SK-N-SH treated with all-trans-retinoic acid at 6 μM for 48 hours (cell line): ENCODE results near the gene AUTS2.
A peak's percentile ranks its signal among the peaks of the same experiment; 100 is the strongest.

Experiments used
- ATAC-seq: fragments of 200-7000 bp; cut with Tn5 transposase; 3 replicates; pipeline ENCODE4 v1.9.1; 2020; ENCODE audit warnings: mild to moderate bottlenecking, moderate library complexity
- CSDC2 ChIP-seq: fragments of 250-450 bp; sonication (Bioruptor Pico); IDR thresholded peaks from 2 replicates; pipeline ENCODE4 v1.5.0; 2020; ENCODE audit warnings: mild to moderate bottlenecking, moderate library complexity
- GLIS3 ChIP-seq: fragments of 250-450 bp; sonication (Bioruptor Pico); IDR thresholded peaks from 2 replicates; pipeline ENCODE4 v1.5.0; 2020; ENCODE audit warnings: mild to moderate bottlenecking, moderate library complexity
- ISL1 ChIP-seq: fragments of 250-450 bp; sonication (Bioruptor Pico); IDR thresholded peaks from 2 replicates; pipeline ENCODE4 v2.1.2; 2022; ENCODE audit warnings: mild to moderate bottlenecking, moderate library complexity
- OSR1 ChIP-seq: fragments of 250-450 bp; sonication (Bioruptor Pico); IDR thresholded peaks from 2 replicates; pipeline ENCODE4 v1.8.0; 2022; ENCODE audit warnings: moderate library complexity, mild to moderate bottlenecking, inconsistent platforms
- SNAI2 ChIP-seq: fragments of 250-450 bp; sonication (Bioruptor Pico); IDR thresholded peaks from 2 replicates; pipeline ENCODE4 v1.5.0; 2020; ENCODE audit warnings: mild to moderate bottlenecking, moderate library complexity
- TCF4 ChIP-seq: fragments of 250-450 bp; sonication (Bioruptor Pico); IDR thresholded peaks from 2 replicates; pipeline ENCODE4 v1.8.0; 2021; ENCODE audit warnings: mild to moderate bottlenecking, moderate library complexity, borderline replicate concordance
- TOX ChIP-seq: fragments of 250-450 bp; sonication (Bioruptor Pico); IDR thresholded peaks from 2 replicates; pipeline ENCODE4 v1.8.0; 2021; ENCODE audit warnings: mild to moderate bottlenecking, moderate library complexity, borderline replicate concordance
- ZC3H10 ChIP-seq: fragments of 250-450 bp; sonication (Bioruptor Pico); IDR thresholded peaks from 2 replicates; pipeline ENCODE4 v1.5.1; 2021; ENCODE audit warnings: mild to moderate bottlenecking, moderate library complexity
- ZFP3 ChIP-seq: fragments of 250-450 bp; sonication (Bioruptor Pico); IDR thresholded peaks from 2 replicates; pipeline ENCODE4 v1.5.0; 2020; ENCODE audit warnings: mild to moderate bottlenecking, moderate library complexity
- ZNF565 ChIP-seq: fragments of 450-650 bp; formaldehyde crosslinking; conservative IDR thresholded peaks from 2 replicates; pipeline ENCODE4 v1.5.0; 2020; ENCODE audit warnings: low read depth, mild to moderate bottlenecking, moderate library complexity
- ZNF70 ChIP-seq: fragments of 450-650 bp; formaldehyde crosslinking; IDR thresholded peaks from 2 replicates; pipeline ENCODE4 v1.5.0; 2020; ENCODE audit warnings: mild to moderate bottlenecking, moderate library complexity
- TF ChIP-seq, protein P1 (sequence below): fragments of 250-450 bp; sonication (Bioruptor Pico); IDR thresholded peaks from 2 replicates; pipeline ENCODE4 v1.5.1; 2020; ENCODE audit warnings: low read depth, mild to moderate bottlenecking, moderate library complexity
- TF ChIP-seq, protein P2 (sequence below): fragments of 250-450 bp; sonication (Bioruptor Pico); IDR thresholded peaks from 2 replicates; pipeline ENCODE4 v1.5.0; 2020; ENCODE audit warnings: mild to moderate bottlenecking, moderate library complexity
- TF ChIP-seq, protein P3 (sequence below): fragments of 250-450 bp; sonication (Bioruptor Pico); IDR thresholded peaks from 2 replicates; pipeline ENCODE4 v1.8.0; 2021; ENCODE audit warnings: low read depth, mild to moderate bottlenecking, moderate library complexity, borderline replicate concordance
- TF ChIP-seq, protein P4 (sequence below): fragments of 250-450 bp; sonication (Bioruptor Pico); IDR thresholded peaks from 2 replicates; pipeline ENCODE4 v1.5.1; 2021; ENCODE audit warnings: mild to moderate bottlenecking, moderate library complexity

AUTS2 gene

DNA sequence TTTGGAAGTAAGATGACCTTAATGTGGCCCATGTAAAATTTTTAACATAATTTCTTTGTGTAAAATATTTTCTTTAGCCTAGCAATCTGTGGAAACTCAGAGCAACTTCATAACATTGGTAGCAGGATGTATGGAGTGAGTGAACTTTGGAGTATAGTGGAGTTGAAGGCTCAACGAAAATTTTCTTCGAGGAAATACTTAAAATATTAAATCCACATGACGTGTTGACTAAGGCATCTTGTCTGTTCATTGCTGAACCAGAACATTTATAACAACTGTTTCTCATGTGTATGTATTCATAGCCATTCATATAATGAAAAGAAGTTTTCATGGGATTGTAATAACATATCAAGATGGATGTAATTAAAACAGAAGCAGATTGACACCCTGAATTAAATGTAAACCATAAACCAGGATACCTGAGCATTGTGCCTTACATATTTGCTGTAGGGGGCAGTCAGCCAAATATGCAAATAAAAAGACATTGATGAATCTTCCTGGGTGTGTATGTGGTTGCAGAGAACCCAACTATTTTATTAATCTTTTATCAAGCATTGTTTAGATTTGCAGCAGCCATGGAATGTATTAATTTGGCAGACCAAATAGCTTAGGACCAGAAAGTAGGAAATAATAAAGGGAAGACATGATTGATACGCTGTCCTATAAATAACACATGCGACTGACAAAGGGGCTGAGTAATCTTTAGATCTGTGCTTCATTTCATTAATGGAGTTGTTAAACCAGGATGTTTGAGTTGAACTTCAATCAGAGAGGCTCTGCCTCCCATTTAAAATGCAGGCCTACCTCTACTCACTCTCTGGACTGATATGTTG is 11.5 kb downstream of the AUTS2 start:
- ATAC-seq = peak; percentile 63
- TF ChIP-seq, protein P1, sequence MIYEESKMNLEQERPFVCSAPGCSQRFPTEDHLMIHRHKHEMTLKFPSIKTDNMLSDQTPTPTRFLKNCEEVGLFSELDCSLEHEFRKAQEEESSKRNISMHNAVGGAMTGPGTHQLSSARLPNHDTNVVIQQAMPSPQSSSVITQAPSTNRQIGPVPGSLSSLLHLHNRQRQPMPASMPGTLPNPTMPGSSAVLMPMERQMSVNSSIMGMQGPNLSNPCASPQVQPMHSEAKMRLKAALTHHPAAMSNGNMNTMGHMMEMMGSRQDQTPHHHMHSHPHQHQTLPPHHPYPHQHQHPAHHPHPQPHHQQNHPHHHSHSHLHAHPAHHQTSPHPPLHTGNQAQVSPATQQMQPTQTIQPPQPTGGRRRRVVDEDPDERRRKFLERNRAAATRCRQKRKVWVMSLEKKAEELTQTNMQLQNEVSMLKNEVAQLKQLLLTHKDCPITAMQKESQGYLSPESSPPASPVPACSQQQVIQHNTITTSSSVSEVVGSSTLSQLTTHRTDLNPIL (CRISPR knock-in tag) = 0 out of 2 replicates have a peak, but pooled peaks have one; percentile 10
- peak; percentile 42; the same call in 1 of the 2 replicates for TF ChIP-seq ISL1
- TF ChIP-seq, protein P2, sequence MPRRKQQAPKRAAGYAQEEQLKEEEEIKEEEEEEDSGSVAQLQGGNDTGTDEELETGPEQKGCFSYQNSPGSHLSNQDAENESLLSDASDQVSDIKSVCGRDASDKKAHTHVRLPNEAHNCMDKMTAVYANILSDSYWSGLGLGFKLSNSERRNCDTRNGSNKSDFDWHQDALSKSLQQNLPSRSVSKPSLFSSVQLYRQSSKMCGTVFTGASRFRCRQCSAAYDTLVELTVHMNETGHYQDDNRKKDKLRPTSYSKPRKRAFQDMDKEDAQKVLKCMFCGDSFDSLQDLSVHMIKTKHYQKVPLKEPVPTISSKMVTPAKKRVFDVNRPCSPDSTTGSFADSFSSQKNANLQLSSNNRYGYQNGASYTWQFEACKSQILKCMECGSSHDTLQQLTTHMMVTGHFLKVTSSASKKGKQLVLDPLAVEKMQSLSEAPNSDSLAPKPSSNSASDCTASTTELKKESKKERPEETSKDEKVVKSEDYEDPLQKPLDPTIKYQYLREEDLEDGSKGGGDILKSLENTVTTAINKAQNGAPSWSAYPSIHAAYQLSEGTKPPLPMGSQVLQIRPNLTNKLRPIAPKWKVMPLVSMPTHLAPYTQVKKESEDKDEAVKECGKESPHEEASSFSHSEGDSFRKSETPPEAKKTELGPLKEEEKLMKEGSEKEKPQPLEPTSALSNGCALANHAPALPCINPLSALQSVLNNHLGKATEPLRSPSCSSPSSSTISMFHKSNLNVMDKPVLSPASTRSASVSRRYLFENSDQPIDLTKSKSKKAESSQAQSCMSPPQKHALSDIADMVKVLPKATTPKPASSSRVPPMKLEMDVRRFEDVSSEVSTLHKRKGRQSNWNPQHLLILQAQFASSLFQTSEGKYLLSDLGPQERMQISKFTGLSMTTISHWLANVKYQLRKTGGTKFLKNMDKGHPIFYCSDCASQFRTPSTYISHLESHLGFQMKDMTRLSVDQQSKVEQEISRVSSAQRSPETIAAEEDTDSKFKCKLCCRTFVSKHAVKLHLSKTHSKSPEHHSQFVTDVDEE (CRISPR knock-in tag) = no peak
- no peak for TF ChIP-seq ZNF565
- TF ChIP-seq SNAI2 (CRISPR knock-in tag) = no peak

DNA sequence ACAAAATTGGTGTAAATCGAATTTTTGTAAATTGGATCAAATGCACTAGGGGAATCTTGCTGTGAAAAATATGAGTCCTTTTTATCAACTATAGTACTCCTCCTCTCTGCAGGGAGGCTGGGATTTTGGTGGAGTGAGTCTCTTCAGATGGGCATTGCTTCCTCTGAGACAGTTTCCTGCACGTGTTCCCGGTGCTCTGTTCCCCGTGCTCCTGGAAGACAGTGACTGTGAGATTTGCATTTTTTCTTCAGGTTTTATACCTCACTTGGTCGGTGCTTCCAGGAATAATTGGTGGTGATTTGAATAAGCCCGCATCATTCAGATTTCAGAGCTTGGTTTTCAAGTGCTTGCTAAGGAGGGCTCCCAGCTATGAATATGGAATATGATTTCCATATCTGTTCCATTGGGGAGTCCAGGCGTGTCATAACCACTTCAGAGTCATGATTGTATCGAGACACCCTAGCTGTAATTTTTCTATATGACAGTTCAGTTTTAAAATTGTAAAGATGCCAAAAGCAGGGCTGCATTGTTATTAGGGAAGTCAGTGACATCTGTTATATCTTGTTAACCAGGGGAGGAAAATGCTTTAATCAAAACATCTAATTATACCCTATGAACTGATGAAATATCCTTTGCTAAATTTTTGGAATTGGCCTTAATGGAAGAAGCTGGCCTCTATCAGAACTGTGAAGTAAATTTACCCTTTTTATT is 12.3 kb downstream of the AUTS2 start:
- ATAC-seq = peak; percentile 69
- TF ChIP-seq, protein P3, sequence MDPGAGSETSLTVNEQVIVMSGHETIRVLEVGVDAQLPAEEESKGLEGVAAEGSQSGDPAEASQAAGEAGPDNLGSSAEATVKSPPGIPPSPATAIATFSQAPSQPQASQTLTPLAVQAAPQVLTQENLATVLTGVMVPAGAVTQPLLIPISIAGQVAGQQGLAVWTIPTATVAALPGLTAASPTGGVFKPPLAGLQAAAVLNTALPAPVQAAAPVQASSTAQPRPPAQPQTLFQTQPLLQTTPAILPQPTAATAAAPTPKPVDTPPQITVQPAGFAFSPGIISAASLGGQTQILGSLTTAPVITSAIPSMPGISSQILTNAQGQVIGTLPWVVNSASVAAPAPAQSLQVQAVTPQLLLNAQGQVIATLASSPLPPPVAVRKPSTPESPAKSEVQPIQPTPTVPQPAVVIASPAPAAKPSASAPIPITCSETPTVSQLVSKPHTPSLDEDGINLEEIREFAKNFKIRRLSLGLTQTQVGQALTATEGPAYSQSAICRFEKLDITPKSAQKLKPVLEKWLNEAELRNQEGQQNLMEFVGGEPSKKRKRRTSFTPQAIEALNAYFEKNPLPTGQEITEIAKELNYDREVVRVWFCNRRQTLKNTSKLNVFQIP (CRISPR knock-in tag) = no peak
- TF ChIP-seq TCF4 (CRISPR knock-in tag) (0 out of 2 replicates have a peak, but pooled peaks have one; percentile 18), ZFP3 (CRISPR knock-in tag) (no peak)

DNA sequence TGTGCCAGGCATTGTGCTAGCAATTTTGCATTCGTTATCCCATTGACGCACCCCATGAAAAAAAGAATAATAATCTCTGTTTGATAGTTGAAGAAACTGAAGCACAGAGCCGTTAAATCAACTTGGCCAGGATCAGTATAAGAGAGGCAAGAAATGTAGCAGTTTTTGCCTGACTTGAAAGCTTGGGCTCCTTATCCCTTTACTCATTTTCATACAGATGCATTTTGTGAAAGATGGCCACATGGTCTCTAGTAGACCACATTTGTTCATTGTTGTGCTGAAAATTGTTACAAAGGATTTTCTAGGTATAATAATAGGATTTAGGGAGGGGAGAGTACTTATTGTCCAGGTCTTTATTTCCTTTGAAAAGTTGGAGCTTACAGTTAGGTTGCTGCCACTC is 14.7 kb downstream of the AUTS2 start:
- no peak for ATAC-seq
- TF ChIP-seq ZNF70 (CRISPR knock-in tag) (no peak), CSDC2 (CRISPR knock-in tag) (no peak), TOX (CRISPR knock-in tag) (no peak), GLIS3 (CRISPR knock-in tag) (no peak), ZC3H10 (CRISPR knock-in tag) (no peak), ZNF565 (no peak)
- TF ChIP-seq, protein P1 (CRISPR knock-in tag) = no peak
- TF ChIP-seq, protein P2 (CRISPR knock-in tag) = no peak

DNA sequence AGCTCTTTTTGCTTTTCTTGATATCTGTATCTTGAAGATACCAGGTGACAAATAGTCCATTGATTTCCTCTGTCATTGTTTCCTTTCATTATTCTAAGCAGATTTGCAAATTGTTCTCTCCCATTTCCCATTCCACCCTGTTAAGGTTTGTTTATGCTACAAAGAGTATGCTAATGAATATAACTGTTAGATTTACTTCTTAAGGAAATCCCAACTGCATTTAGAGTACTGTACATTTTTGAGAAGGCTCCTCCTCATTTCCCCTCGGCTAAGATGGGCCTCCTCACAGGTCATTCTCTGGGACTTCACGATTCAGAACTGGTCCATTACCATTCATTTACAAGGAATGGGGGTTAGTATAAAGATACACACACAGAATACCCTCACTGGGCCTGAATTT is 15.6 kb downstream of the AUTS2 start:
- TF ChIP-seq TOX (CRISPR knock-in tag) (no peak), TCF4 (CRISPR knock-in tag) (no peak), ZFP3 (CRISPR knock-in tag) (no peak), GLIS3 (CRISPR knock-in tag) (no peak), OSR1 (CRISPR knock-in tag) (no peak)
- TF ChIP-seq, protein P4, sequence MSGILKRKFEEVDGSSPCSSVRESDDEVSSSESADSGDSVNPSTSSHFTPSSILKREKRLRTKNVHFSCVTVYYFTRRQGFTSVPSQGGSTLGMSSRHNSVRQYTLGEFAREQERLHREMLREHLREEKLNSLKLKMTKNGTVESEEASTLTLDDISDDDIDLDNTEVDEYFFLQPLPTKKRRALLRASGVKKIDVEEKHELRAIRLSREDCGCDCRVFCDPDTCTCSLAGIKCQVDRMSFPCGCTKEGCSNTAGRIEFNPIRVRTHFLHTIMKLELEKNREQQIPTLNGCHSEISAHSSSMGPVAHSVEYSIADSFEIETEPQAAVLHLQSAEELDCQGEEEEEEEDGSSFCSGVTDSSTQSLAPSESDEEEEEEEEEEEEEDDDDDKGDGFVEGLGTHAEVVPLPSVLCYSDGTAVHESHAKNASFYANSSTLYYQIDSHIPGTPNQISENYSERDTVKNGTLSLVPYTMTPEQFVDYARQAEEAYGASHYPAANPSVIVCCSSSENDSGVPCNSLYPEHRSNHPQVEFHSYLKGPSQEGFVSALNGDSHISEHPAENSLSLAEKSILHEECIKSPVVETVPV (CRISPR knock-in tag) = no peak
- no peak for ATAC-seq
